HG03095 (cell line): Measurements from ENCODE around the gene SHISA3.
"Not testable (repeated sequence)": the region's sequence is repeated elsewhere in the genome, so short reads cannot be mapped to it uniquely, and the experiment has no call there.

ENCODE experiments used
- ATAC-seq: cut with Tn5 transposase; IDR thresholded peaks from one replicate; pipeline ENCODE4 v1.9.1; 2021; ENCODE audit warnings: moderate library complexity; ENCODE audit not compliant: unreplicated experiment

Gene SHISA3

DNA sequence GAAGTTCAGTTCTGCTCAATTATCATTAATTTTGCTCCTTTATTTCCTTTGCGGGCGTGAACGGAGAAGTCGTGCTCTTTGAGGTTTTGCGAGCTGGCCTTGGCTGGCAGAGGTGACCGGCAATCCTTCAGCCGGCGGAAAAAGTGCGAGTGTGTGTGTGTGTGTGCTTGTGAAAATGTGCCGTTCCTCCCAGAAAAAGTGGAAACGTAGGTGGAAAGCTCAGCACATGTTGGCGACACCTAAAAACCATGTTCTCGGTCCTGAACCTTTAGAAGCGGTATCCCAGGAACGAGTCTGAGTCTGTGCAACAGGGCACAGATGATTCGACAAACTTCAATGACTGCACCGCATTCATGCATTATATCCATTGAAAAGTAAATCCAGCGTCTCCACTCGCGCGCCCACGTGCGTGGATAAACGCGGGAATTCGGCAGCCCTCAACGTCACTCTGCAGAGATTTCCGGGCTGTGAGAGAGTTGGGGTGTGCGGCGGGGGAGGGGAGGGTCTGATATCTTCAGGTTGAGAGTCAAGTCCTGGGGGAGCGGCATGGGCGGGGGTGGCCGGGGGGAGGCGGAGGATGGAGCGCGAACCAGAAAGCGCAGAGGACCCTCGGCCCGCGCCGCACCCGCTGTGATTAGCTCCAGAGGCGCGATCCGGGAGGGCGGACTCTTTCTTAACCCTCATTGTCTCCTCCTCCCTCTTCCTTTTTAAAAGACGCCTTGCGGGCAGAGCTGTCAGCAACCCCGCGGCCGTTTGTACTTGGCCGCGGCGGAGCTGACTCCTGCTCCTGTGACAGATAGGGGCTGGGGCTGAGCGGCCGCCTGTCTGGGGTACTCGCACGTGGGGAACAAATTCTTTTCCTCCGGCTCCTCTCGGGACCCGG, at the start of gene SHISA3:
Gene SHISA3, plus strand, starts transcription at position 737 of the 883 bp plus-strand sequence. CDS start 569 bp downstream, outside the sequence.
- peak; percentile 54 for ATAC-seq

DNA sequence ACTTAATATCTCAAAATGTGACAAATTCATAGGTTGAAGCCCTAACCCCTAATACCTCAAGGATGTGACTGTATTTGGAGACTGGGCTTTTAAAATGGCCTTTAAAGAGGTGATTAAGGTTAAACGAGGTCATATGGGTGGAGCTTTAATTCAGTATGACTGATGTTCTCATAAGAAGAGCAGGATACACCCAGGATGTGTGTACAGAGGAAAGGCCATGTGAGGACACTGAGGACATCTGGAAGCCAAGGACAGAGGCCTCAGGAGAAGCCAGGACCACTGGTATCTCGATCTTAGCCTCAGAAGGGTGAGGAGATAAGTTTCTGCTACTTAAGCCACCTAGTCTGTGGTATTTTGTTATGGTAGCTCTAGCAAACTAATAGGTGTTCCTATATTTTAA, 49.0 kb upstream of the SHISA3 start:
- no peak for ATAC-seq

DNA sequence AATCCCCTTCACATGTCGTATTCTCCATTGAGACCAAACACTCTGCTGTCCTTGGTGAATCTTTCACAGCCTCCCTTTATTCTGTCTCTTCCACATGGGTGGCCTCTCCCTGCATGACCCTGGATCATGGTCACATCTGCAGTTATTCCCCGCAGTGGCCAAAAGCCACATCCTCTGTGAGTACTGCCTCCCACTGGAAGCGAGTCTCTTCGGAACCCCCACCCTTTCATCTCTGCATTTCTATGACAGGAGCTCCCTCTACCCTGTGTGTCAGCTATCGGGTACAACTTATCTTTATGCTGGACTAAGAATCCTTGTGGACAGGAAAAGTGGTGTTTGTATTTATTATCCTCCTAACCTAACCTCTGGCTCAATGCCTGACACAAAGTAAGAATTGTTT, 48.6 kb upstream of the SHISA3 start:
- ATAC-seq, result no peak

DNA sequence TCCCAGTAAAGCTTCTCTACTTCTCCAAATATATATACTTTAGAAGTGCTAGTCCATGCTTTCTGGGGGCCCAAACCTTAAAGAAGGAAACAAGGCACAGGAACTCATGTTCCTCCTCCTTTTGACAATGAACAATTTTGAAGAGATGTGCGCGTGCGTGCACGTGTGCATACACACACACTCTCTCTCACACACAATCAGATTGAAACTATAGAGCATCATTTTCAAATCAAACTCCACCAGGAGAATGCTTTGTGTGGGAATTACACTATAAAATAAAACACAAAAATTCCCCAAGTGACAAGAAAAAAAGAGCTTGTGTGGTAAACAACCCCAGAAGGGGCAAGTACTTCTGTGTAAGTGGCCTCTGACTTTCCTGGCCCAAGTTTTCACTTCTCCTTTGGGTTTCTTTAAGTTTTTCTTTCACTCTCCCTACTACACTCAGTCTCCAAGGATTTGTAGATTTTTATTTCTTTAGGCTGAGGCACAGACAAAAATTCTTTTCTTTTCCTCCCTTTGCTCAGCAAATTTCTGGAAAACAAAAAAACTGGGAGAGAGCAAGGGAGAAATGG, 46.6 kb upstream of the SHISA3 start:
- ATAC-seq, result peak; percentile 59

DNA sequence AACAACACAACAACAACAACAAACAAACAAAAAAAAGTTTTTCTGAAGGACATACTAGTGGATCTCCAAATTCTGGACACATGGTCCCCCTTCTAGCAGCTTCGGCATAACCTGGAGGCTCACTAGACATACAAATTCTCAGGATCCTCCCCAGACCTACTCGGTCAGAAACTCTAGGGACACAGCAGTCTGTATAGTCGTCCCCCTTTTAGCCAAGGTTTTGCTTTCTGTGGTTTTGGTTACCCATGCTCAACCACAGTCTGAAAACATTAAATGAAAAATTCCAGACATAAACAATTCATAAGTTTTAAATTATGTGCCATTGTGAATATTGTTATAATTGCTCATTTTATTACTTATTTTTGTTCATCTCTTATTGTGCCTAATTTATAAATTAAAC, 45.2 kb upstream of the SHISA3 start:
- no peak for ATAC-seq

DNA sequence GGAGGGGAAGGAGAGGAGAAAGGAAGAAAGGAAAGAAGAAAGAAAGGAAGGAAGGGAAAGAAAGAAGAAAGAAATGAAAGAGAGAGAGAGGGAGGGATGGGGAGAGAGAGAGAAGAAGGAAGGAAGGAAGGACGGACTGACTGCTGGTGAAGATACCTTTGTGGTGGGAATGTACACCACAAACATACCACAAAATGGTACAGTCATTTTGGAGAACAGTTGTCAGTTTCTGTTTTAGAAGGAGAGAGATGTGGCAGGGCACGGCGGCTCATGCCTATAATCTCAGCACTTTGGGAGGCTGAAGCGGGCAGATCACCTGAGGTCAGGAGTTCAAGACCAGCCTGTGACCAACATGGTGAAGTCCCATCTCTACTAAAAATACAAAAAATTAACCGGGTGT, 40.0 kb upstream of the SHISA3 start:
- no peak for ATAC-seq

DNA sequence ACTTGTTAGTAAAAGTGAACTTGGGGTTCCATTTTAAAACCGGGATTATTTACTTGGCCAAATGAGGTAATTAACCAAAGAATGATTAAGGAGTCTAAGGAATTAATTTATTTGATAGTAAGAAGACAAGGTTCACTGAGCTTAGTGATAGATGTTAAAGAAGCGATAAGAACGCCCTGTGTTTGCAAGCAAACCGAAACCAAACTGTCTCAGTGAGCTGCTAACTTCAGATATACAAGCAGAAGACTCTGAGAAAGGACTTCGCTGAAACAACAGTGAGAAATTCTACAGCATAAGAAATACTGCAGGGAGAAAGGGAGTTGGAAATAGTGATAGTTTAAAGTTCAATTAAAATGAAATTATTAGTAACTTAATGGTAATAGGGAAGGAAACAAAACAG, 37.6 kb upstream of the SHISA3 start:
- no peak for ATAC-seq

DNA sequence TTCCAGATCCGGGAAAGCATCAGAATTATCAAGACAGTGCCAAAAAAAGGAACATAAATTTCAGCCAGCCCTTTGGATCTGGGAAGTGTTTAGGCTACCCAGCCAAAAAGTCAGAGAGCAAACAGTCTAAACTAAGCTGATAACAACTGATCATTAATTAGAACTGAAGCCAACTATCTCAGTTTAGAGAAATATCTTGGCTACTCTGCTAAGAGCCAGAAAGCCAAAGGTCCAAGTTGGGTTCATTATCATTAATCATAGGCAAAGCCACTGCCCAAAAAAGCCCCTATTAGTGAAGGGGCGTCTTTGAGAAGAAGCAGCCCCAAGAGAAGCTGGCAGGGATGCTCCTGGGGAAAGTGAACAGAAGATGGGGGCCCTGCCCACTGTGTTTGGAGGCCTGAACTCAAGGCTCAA, 37.0 kb upstream of the SHISA3 start:
- ATAC-seq, result no peak

DNA sequence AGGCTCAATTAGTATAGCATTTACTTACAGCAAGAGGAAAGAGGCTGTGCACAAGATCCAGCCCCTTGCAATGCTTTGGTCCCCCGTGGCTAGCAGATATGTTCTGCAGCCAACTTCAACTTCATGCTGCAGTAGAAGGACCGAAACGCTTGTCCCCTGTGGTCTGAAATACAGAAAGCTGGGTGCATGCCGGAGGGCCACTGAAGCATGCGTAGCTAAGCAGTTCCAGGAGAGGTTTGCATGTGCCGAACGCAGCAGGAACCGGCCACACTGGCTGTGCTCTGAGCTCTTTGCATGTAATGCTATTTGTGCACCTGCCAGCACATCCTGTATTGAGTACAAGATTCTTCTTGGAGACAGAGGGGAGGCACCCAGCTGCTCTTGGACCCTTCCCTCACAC, 35.8 kb upstream of the SHISA3 start:
- no peak for ATAC-seq

DNA sequence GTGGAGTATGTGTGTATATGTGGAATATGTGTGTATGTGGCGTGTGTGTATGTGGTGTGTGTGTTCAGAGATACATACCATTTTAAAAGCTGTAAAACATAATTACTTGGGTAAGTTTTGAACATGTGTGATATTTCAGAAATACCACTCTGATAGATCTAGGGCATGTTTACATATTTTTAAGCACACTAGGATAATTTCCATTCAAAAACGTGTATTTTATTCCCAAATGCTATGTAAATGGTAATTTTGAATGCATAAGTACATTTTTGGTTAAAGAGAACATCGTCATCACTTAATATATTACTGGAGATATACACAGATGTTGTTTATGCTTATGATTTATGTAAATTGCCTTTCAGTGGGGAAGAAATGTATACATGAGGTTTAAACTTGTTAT, 34.7 kb upstream of the SHISA3 start:
- ATAC-seq, result no peak

DNA sequence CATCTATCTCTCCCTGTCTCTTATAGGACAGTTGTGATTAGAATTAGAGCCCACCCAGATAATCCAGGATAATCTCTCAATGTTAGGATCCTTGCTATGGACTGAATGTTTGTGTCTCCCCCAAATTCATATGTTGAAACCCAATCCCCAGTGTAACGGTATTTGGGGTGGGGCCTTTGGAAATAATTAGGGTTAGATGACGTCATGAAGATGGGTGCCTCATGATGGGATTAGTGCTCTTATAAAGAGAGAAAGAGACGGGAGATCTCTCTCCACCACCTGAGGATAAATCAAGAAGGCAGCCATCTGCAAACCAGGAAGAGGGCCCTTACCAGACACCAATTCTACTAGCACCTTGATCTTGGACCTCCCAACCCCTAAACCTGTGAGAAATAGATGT, 33.7 kb upstream of the SHISA3 start:
- ATAC-seq, result no peak

DNA sequence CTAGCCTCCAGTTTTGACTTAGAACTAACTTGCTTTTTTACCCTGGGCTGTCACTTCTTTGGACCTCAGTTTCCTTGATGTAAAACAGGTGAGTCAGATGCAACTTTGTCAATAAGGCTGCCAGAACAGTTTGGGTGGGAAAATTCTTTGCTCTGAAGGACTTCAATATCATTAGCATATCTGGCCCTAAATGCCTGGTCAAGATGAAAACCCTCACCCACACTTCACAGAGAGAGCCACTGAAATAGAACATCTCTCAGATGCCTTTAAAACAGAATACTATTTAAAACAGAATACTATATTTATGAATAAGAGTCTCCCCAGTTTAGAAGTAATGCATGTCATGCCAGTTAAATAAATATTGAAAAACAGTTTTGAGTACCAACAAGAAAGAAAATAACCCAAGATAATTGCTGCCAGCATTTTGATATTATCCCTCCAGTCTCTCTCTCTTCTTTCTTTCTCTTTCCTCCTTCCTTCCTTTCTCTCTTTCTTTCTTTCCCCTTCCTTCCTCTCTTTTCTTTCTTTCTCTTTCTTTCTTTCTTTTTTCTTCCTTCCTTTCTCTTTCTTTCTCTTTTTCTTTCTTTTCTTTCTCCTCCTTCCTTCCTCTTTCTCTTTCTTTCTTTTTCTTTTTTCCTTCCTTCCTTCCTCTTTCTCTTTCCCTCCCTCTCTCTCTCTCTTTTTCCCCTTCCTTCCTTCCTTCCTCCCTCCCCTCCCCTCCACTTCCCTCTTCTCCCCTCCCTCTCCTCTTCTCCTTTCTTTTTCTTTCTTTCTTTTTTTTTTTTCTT, 32.8 kb upstream of the SHISA3 start:
- no peak for ATAC-seq

DNA sequence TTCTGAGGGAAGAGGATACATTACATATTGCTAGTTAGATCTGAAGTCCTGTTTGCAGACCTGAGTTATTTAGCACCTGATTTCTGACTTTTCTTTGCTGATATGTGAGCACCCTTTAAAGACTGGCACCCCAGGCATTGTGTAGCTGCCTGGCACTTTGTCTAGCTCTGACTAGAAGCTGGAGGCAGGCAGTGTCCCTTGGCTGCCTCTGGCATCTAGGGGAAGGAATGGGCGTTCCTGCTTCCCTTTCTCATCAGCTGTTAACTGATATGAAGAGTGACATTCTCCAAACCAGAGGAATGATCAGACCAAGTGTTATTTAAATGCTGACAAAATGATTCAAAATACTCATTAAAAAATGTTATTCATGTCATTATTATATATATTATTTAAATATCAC, 30.3 kb upstream of the SHISA3 start:
- no peak for ATAC-seq

DNA sequence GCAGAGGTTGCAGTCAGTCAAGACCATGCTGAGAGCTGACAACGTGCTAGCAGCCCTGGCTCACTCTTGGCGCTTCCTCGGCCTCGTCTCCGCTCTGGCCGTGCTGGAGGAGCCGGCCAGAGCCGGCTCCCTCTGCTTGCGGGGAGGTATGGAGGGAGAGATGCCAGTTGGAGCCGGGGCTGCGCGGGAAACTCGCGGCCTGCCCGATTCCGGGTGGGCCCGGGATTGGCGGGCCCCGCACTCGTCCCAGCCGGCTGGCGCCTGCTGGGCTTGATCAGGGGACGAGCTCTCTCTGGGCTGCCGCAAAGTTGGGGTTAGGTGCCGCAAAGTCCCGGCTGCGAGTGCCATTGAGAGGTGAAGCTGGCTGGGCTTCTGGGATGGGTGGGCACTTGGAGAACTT, 27.8 kb upstream of the SHISA3 start:
- no peak for ATAC-seq

DNA sequence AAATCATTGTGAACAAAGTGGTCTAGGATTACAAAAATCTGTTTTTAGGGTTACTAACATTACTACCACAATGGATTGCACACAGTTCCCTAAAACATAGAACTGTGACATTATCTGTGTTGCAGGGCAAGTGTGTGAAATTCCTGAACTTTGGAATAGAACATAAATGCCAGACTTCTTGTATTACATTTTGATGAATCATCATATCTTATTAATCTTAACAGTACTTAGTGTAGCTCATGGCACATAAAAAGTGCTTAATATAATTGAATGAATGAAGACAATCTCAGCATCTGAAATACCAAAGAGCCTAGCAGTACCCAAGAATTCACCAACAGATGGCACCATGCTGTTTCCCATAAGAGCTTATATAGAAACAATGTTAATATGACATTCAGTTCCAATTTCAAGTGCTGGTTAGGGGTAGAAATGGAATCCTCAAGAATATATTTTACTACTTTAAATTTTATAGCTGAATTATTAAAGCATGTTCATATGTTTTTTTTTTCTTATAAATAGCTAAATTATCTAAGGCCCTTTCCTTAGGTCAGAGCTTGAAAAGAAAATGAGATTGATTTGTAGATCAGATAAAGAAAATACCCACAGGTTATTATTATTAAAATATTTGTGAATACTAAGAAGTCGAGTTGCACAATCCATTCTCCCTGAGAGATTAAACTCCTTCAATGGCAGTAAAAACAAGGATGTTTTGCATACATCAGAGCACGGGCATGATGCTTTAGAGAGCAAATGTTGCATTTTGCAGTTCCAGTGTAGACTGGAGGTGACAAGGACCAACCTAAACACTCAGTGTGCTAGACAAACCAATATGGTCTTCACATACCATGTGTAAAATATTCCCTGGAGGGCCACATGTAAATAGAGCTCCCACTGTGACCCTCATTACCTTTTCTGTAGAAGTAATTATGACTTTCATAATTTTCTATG, 25.7 kb upstream of the SHISA3 start:
- ATAC-seq, result no peak

DNA sequence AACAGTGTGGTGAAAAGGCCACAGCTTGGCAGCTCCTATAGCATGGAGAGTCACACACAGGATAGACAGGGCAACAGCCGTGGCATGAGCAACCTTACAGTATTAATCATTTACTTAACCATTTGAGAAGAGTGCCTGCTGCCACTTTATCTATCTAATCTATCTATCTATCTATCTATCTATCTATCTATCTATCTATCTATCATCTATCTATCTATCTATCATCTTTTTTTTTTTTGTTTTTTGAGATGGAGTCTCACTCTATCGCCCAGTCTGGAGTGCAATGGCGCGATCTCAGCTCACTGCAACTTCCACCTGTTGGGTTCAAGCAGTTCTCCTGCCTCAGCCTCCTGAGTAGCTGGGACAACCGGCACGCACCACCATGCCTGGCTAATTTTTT, 25.0 kb upstream of the SHISA3 start:
- not testable (repeated sequence) for ATAC-seq

DNA sequence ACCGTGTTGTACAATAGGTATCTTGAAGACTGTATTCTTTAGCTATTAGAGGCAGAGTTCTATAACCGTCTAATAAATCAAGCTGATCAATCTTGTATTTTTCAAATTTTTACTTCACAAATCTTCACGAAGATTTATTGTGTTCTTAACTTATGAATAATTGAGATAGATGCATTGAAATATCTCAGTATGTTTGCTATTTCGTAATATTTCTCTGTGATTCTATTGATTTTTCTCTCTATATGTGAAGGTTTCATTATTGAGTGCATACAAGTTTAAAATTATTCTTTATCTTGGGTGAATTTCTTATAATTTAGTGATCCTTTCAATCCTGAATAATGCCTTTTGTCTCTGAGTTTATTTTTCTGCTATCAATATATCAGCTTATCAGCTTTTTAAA, 19.8 kb upstream of the SHISA3 start:
- ATAC-seq, result no peak

DNA sequence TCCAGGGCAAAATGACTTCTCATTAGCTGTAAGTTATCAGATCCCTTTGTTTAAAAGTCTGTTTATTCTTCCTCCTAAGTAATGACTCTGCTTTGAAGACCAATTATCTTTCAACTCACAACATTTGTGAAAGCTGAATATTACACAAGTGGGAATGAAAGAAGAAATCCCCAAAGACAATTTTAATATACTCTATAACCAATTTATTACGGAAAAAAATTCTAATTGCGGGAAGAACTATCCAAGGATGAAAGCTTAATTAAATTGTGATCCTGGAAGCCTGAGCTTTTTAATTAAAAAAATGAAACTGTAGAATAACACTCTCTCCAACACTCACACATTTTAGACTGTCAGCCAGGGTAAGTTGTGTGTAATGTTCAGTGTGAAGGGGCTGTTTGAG, 15.6 kb upstream of the SHISA3 start:
- ATAC-seq, result no peak

DNA sequence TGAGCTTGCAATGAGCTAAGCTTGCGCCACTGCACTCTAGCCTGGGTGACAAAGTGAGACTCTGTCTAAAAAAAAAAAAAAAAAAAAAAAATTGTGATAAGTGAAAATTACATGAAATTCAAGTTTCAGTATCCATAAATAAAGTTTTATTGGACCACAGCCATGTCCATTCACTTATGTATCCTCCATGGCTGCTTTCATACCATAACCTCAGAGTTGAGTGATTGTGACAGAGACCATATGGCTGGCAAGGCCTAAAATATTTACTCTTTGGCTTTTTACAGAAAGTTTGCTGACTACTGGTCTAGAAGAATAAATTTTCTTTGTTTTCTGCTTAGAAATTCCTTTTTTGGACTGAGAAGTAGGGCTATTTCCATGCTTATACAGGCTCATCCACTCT, 11.8 kb upstream of the SHISA3 start:
- no peak for ATAC-seq

DNA sequence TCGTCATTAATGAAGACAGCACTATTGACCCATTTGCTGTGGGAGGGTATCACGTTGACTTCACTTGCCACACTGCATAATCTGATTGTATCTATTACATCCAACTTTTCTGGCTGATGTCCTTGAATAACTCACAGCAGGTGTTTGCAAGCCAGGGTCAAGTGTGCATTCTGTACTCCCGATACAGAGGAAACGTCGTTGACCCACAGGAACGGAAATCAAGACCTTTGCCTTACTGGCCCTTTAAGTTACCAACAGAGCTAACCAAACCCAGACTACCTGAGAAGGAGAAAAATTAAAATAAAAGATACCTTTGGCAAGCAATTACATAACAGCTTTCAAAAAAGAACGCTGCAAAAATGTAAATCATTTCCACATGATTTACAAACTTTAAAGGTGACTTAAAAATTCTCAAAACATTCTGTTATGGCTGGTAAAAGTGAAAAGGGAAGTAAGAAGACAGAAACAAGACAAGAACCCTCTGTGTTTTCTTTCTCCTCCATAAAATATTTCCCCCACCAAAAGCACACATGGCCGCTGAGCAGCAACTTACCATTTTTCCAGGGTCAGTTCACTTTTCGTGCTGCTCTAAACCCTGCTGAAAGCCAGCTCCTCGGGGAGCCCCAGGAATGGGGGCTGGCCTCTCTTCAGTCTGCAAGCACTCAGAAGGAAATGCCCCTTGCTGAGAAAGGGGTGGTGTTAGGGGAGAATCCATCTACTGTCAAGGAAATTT, 6.5 kb upstream of the SHISA3 start:
- no peak for ATAC-seq
